Right cardiac atrium (tissue), 5 donors: ENCODE data around the gene PKHD1. TPM values are rescaled to one million over a fixed set of nuclear protein-coding genes. Genes with fewer than 3 reads are reported as not detected.

ENCODE experiments used
- ATAC-seq, 2 donors: fragments of 200-7000 bp; cut with Tn5 transposase; one replicate each; pipeline versions ENCODE4 v1.8.0 to v1.9.1; 2020; ENCODE audit warnings: moderate library complexity in 2 of 2, mild to moderate bottlenecking in 1 of 2
- DNase-seq, 3 donors: peaks; one replicate each; pipeline ENCODE4 v3.0.0-alpha.2; 2020
- H3K27ac ChIP-seq: one replicate; pipeline ENCODE4 v1.5.1; 2013; ENCODE audit warnings: mild to moderate bottlenecking, low read length, control low read depth, moderate library complexity
- H3K27me3 ChIP-seq: one replicate; pipeline ENCODE4 v1.6.1; 2013; ENCODE audit not compliant: control insufficient read depth, insufficient read depth
- H3K4me1 ChIP-seq: one replicate; pipeline ENCODE4 v1.6.1; 2013; ENCODE audit warnings: low read length; ENCODE audit not compliant: control insufficient read depth, insufficient read depth
- H3K4me3 ChIP-seq: one replicate; pipeline ENCODE4 v1.5.1; 2013; ENCODE audit warnings: low read length, control low read depth
- H3K9me3 ChIP-seq: one replicate; pipeline ENCODE4 v1.6.1; 2013; ENCODE audit warnings: low read length; ENCODE audit not compliant: control insufficient read depth
- WGBS: extraction: QIAGEN DNeasy Blood & Tissue Kit; methylation state at CpG from one replicate; pipeline ENCODE4 v1.1.7; 2013; 5-methylcytosine and 5-hydroxymethylcytosine counted together
- intact Hi-C, 4 donors: fragments of 100-400 bp; cut with DNase I; formaldehyde crosslinking; loops; one replicate each; pipeline versions ENCODE4 v1.11.0 to v1.14.0; 2022 to 2023
- polyA plus RNA-seq: library from polyadenylated mRNA; stranded (reverse); fragments of 200-250 nt; gene quantifications from one replicate; pipeline ENCODE4 v1.2.3, GENCODE V29; 2013
- total RNA-seq, 4 donors: library from RNA; stranded (reverse); fragmentation: NEBNext Ultra II Directional; extraction: Animal tissue kit (Norgen Biotek cat#: 25700); gene quantifications; one replicate each; pipeline ENCODE4 v1.2.1, GENCODE V29; 2021
- donor health status: healthy with polysubstance abuse.
- donor health status: DM: no; HTN: yes; CAD: no.
- donor health status: DM: no; HTN: no; CAD: no.
- donor health status: DM: no; HTN: yes; CAD: no; lungs with severe emphysema.
- donor health status: DM: yes; HTN: yes; CAD: no.

Gene PKHD1
- total and polyA plus RNA-seq, 5 donors, result under 0.01 to 0.03 TPM; not detected in 3

- Histone ChIP-seq H3K27ac (no peak overlapping the region), H3K4me1 (no peaks in the 10 kb centered on the region), H3K27me3 (no peaks in the 10 kb centered on the region), H3K9me3 (no peaks in the 10 kb centered on the region), H3K4me3 (no peak overlapping the region)
- DNase-seq, result no peak
- intact Hi-C loops, result no loop called here
- WGBS, result 81% methylated on average over 3 of the region's 3 CpGs
- no peak for ATAC-seq
Measured at GRCh38 chr6:51584163-51584562, 503.2 kb downstream of the PKHD1 start.

GRCh38 chr6:51578994-51579393 lies 508.4 kb downstream of the PKHD1 start:
- intact Hi-C loops, result no loop called here
- 55% methylated on average over 5 of the region's 5 CpGs for WGBS
- Histone ChIP-seq H3K4me1 (no peaks in the 10 kb centered on the region), H3K9me3 (no peaks in the 10 kb centered on the region), H3K27ac (no peak overlapping the region), H3K27me3 (no peaks in the 10 kb centered on the region), H3K4me3 (no peak overlapping the region)
- DNase-seq (no peak), ATAC-seq (no peak)

- 59% methylated on average over 2 of the region's 2 CpGs for WGBS
- no peak overlapping the region for H3K27ac ChIP-seq
- DNase-seq, result no peak
- no peaks in the 10 kb centered on the region for H3K27me3 ChIP-seq
- no peak overlapping the region for H3K4me3 ChIP-seq
- H3K4me1 ChIP-seq, result no peaks in the 10 kb centered on the region
- ATAC-seq, result no peak
- H3K9me3 ChIP-seq, result no peaks in the 10 kb centered on the region
- intact Hi-C loops, result no loop called here
Measured at GRCh38 chr6:51578362-51578761, 509.1 kb downstream of the PKHD1 start.

DNA sequence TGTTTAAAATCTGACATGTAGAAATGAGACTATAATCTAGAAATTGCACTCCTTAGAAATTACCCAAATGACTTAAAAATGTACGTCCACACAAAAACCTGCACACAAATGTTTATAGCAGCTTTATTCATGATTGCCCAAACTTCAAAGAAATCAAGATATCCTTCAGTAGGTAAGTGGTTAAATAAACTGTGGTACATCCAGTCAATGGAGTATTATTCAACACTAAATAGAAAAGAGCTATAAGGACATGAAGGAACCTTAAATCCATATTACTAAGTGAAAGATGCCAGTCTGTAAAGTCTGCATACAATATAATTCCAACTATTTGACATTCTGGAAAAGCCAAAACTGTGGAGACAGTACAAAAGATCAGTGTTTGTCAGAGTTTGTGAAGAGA lies 513.4 kb downstream of the PKHD1 start:
- Histone ChIP-seq H3K4me1 (no peaks in the 10 kb centered on the region), H3K9me3 (no peaks in the 10 kb centered on the region), H3K27ac (no peak overlapping the region), H3K4me3 (no peak overlapping the region), H3K27me3 (no peaks in the 10 kb centered on the region)
- intact Hi-C loops, result no loop called here
- no peak for ATAC-seq
- WGBS, result 84% methylated on average over 1 of the region's 1 CpG
- no peak for DNase-seq

GRCh38 chr6:51571168-51571567 lies 516.2 kb downstream of the PKHD1 start:
- no peak overlapping the region for H3K27ac ChIP-seq
- ATAC-seq (no peak), DNase-seq (no peak)
- no peak overlapping the region for H3K4me3 ChIP-seq
- H3K4me1 ChIP-seq, result no peaks in the 10 kb centered on the region
- intact Hi-C loops, result no loop called here
- no peaks in the 10 kb centered on the region for H3K9me3 ChIP-seq
- H3K27me3 ChIP-seq, result no peaks in the 10 kb centered on the region
- 77% methylated on average over 1 of the region's 1 CpG for WGBS

DNA sequence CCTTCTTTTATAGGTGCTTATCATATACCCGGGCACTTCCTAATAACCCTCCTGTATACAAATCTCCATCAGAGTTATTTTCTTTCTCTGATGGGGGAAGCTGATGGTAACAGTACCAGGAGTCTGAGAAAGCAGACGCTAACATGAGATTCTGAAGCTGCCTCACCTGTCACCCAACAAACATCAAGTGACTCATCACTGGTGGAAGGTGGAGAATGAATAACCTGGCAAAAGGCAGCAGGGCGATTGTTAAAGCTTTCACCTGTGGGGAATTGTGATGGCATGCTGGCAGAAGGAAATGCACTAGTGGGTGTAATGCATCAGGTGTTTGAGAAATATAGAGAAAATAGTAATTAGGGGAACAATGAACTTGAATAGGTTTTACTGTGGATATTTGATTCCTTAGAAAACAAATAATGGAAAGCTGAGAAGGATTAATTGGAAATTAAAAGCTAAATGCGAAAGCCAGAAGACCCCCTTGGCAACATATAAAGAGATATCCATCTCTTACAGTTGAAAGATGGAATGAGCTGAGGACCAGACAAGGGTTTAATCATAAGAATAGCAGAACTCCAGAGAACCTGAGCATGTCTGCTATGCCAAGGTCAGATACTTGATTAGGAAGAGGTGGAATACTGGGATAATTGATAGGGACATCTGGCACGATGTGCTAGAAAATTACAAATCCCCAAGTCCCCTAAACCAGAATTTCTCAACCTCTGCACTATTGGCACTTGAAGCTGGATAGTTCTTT lies 517.1 kb downstream of the PKHD1 start:
- WGBS, result 81% methylated on average over 5 of the region's 5 CpGs
- intact Hi-C loops, result no loop called here
- ATAC-seq, result no peak
- Histone ChIP-seq H3K27ac (no peak overlapping the region), H3K27me3 (no peaks in the 10 kb centered on the region), H3K9me3 (no peaks in the 10 kb centered on the region), H3K4me3 (no peak overlapping the region), H3K4me1 (no peaks in the 10 kb centered on the region)
- DNase-seq, result no peak

GRCh38 chr6:51569594-51569993 lies 517.8 kb downstream of the PKHD1 start:
- Histone ChIP-seq H3K4me1 (no peaks in the 10 kb centered on the region), H3K27ac (no peak overlapping the region), H3K4me3 (no peak overlapping the region), H3K27me3 (no peaks in the 10 kb centered on the region), H3K9me3 (no peaks in the 10 kb centered on the region)
- ATAC-seq, result no peak
- 74% methylated on average over 1 of the region's 1 CpG for WGBS
- no peak for DNase-seq
- intact Hi-C loops, result no loop called here

DNA sequence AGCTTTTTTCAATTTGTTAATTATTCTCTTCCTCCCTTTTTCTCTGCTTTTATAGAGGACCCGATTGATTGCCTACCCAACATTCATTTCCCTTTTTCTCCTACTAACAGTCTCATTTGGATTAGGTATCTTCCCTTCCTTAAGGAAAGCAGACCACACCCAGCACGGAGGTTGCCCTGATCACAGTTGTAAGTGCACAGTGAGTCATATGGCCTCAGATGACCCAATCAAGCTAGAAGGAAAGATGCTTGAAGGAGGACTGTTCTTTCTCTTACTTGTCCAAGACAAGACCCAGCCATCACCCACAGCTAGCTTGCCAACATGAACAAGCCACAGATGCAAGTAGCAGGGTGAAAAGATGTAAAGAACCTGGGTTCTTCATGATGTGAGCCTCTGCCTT lies 518.6 kb downstream of the PKHD1 start:
- Histone ChIP-seq H3K4me1 (no peaks in the 10 kb centered on the region), H3K9me3 (no peaks in the 10 kb centered on the region), H3K4me3 (no peak overlapping the region), H3K27me3 (no peaks in the 10 kb centered on the region), H3K27ac (no peak overlapping the region)
- 72% methylated on average over 2 of the region's 2 CpGs for WGBS
- intact Hi-C loops, result no loop called here
- no peak for ATAC-seq
- DNase-seq, result no peak

- Histone ChIP-seq H3K4me1 (no peaks in the 10 kb centered on the region), H3K27ac (no peak overlapping the region), H3K4me3 (no peak overlapping the region), H3K9me3 (no peaks in the 10 kb centered on the region), H3K27me3 (no peaks in the 10 kb centered on the region)
- no peak for DNase-seq
- intact Hi-C loops, result no loop called here
- ATAC-seq, result no peak
Measured at GRCh38 chr6:51565472-51565871, 521.9 kb downstream of the PKHD1 start.

Other genes starting within 250 kb of the PKHD1 start
- gene IL17A, start 98.8 kb upstream of the PKHD1 start, total RNA-seq, result not detected
- gene IL17A, start 98.8 kb upstream of the PKHD1 start, polyA plus RNA-seq, result not detected
- gene IL17F, start 156.9 kb upstream of the PKHD1 start, total RNA-seq, result not detected
- gene IL17F, start 156.9 kb upstream of the PKHD1 start, polyA plus RNA-seq, result not detected
- 10 to 100 TPM; 22.4 to 31.4 (median 25.6) TPM for gene MCM3, start 197.1 kb upstream of the PKHD1 start, total RNA-seq
- gene MCM3, start 197.1 kb upstream of the PKHD1 start, polyA plus RNA-seq, result 17.7 TPM